PC-9 (cell line): ENCODE measurements around the gene EML5.

ENCODE experiments used
- CTCF ChIP-seq: fragments of 200-600 bp; sonication (generic); conservative IDR thresholded peaks from 2 replicates; pipeline ENCODE4 v1.6.1; 2017; ENCODE audit warnings: mixed run types, antibody characterized with exemption, mild to moderate bottlenecking, moderate library complexity
- EZH2 ChIP-seq: fragments of 200-600 bp; sonication (generic); IDR thresholded peaks from 2 replicates; pipeline ENCODE4 v1.8.0; 2017; ENCODE audit warnings: antibody characterized with exemption, low read depth

- no peak for TF ChIP-seq CTCF
- TF ChIP-seq EZH2 = no peak
Observed at GRCh38 chr14:88669346-88669745, 123.4 kb downstream of the EML5 start.
